Fibroblast of villous mesenchyme (primary cell): ENCODE results near the gene USP15. TPM values are rescaled to one million over a fixed set of nuclear protein-coding genes. Genes with fewer than 3 reads are reported as not detected.
"Not testable (repeated sequence)": the region's sequence is repeated elsewhere in the genome, so short reads cannot be mapped to it uniquely, and the experiment has no call there.

Experiments
- DNase-seq: peaks from one replicate; pipeline ENCODE4 v3.0.0-alpha.2; 2010; ENCODE audit warnings: low read depth
- H3K4me3 ChIP-seq: 2 replicates; pipeline ENCODE4 v1.5.1; 2011; ENCODE audit warnings: low read depth, mild to moderate bottlenecking, low read length
- CTCF ChIP-seq: IDR thresholded peaks from 2 replicates; pipeline ENCODE4 v1.5.1; 2012; ENCODE audit warnings: low read depth, mild to moderate bottlenecking, low read length; ENCODE audit not compliant: insufficient read depth
- small RNA-seq: library from RNA; depleted of rRNA; stranded (forward); fragments of <200 nt; gene quantifications from one replicate; pipeline ENCODE3, GENCODE V24; 2012
- total RNA-seq: library from RNA; depleted of rRNA; stranded (reverse); fragments of >200 nt; gene quantifications from 2 replicates; pipeline ENCODE4 v1.2.3, GENCODE V29; 2012

The USP15 gene
- total RNA-seq, 1 donor = 66.1 TPM

- TF ChIP-seq CTCF = peak; percentile 68
Observed at GRCh38 chr12:62438098-62438692, 178.0 kb downstream of the USP15 start.

GRCh38 chr12:62446754-62447452 is 186.7 kb downstream of the USP15 start:
- no peak overlapping the region for H3K4me3 ChIP-seq
- no peak for DNase-seq
- TF ChIP-seq CTCF = no peak

More at GRCh38 chr12:62438098-62438692, 178.0 kb downstream of the USP15 start:
- no peak overlapping the region for H3K4me3 ChIP-seq
- peak; percentile 65 for DNase-seq

- no peak overlapping the region for H3K4me3 ChIP-seq
- TF ChIP-seq CTCF = no peak
- DNase-seq = no peak
Observed at GRCh38 chr12:62448436-62448835, 188.2 kb downstream of the USP15 start.

GRCh38 chr12:62455429-62455828 is 195.2 kb downstream of the USP15 start:
- not testable (repeated sequence) for H3K4me3 ChIP-seq, DNase-seq

- no peak for DNase-seq
- no peak overlapping the region for H3K4me3 ChIP-seq
- no peak for TF ChIP-seq CTCF
Observed at GRCh38 chr12:62458626-62459025, 198.4 kb downstream of the USP15 start.

GRCh38 chr12:62459976-62460375 is 199.8 kb downstream of the USP15 start:
- no peak overlapping the region for H3K4me3 ChIP-seq
- no peak for TF ChIP-seq CTCF
- DNase-seq = no peak

GRCh38 chr12:62461171-62461837 is 201.1 kb downstream of the USP15 start:
- not testable (repeated sequence) for DNase-seq, H3K4me3 ChIP-seq

GRCh38 chr12:62463252-62463651 is 203.0 kb downstream of the USP15 start:
- not testable (repeated sequence) for DNase-seq, H3K4me3 ChIP-seq

Small RNAs within 50 kb of the gene (small RNA-seq; reads per million reads assigned to genes)
- gene RF00017 (not detected), gene RNU6-595P (not detected)

Other genes starting within 250 kb of the USP15 start
- gene MON2, start 206.4 kb downstream of the USP15 start, total RNA-seq = 54.4 and 59.2 TPM in 2 replicates